ENCODE results near the gene OLIG1. TPM values are rescaled to one million over a fixed set of nuclear protein-coding genes. Genes with fewer than 3 reads are reported as not detected.
A peak's percentile ranks its signal among the peaks of the same experiment; 100 is the strongest.

Gene OLIG1
- total RNA-seq, 3 donors from 2014 or later = not detected

DNA sequence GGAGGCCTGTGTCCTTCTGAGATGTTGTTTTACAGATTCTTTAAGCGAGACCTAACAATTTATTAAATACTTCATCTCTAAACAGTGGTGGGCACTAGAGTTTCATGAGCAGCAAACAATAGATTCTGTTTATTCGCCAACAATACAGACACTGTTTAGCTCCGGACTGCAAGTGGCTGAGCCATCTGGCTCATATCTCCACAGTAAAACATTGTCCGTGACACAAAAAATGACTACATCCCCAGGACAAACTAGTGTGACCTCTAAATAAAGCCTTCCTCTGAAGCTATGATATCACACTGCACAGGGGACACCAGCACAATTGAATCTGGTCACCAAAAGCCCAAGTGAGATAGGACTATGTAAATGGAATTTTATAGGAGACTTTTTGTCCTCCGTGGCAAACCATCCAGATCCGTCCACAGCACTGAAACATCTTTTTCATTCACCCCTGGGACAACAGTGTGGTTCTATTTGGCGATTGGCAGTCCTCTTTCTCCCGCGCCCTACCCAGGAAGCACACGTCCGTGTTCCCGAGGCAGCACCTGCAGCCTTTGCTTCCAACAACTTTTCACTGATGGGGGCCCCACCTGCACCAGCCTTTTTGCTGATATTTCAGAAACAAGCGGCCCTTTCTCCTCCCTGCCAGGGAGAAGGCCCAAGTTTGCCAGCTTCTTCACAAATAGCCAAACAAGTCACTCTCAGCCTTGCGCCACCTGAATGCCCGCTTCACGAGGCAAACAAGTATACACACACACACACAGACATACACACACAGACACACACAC is 47.4 kb downstream of the OLIG1 start:
- DNase-seq (ENCODE audit: low spot score in 2 of 2) = no peak
- H3K9me3 ChIP-seq = no peaks in the 10 kb centered on the region
- no peaks in the 10 kb centered on the region for H3K4me1 ChIP-seq
- no peak overlapping the region for H3K4me3 ChIP-seq
- no peak for TF ChIP-seq POLR2A (IDR thresholded peaks at IDR 0.05)
- TF ChIP-seq, protein P1, sequence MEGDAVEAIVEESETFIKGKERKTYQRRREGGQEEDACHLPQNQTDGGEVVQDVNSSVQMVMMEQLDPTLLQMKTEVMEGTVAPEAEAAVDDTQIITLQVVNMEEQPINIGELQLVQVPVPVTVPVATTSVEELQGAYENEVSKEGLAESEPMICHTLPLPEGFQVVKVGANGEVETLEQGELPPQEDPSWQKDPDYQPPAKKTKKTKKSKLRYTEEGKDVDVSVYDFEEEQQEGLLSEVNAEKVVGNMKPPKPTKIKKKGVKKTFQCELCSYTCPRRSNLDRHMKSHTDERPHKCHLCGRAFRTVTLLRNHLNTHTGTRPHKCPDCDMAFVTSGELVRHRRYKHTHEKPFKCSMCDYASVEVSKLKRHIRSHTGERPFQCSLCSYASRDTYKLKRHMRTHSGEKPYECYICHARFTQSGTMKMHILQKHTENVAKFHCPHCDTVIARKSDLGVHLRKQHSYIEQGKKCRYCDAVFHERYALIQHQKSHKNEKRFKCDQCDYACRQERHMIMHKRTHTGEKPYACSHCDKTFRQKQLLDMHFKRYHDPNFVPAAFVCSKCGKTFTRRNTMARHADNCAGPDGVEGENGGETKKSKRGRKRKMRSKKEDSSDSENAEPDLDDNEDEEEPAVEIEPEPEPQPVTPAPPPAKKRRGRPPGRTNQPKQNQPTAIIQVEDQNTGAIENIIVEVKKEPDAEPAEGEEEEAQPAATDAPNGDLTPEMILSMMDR (IDR thresholded peaks at IDR 0.05) = no peak
- no peak for TF ChIP-seq POLR2AphosphoS5 (IDR thresholded peaks at IDR 0.05)
- intact Hi-C loops (cut with DNase I; ENCODE audit: low total_unique reads) = no loop called here
- H3K27me3 ChIP-seq = peaks cover 3 to 8% of the 10 kb centered on the region in 2 donors
- H3K27ac ChIP-seq = peak overlapping the region in 1 of 2 donors; percentile 17
- H3K36me3 ChIP-seq = no peaks in the 10 kb centered on the region

Other genes with a start within 250 kb of the OLIG1 start
- gene OLIG2, start 44.2 kb upstream of the OLIG1 start, total RNA-seq = not detected
- 10 to 100 TPM; 10.4 to 16.5 (median 15.1) TPM for gene IFNAR2, start 159.8 kb downstream of the OLIG1 start, total RNA-seq
- gene IL10RB, start 196.2 kb downstream of the OLIG1 start, total RNA-seq = 10 to 100 TPM; 31.0 to 39.5 (median 31.8) TPM